ENCODE data around the gene CD99L2. TPM values are rescaled to one million over a fixed set of nuclear protein-coding genes. Genes with fewer than 3 reads are reported as not detected.

The CD99L2 gene
- total RNA-seq, 1 experiment from 2014 or later: 42.4 TPM

- Mint-ChIP-seq H3K4me1 (ENCODE audit: insufficient read depth, unreplicated experiment) (no peaks in the 10 kb centered on the region), H3K27ac (ENCODE audit: low read depth, unreplicated experiment) (no peak overlapping the region), H3K36me3 (ENCODE audit: insufficient read depth, unreplicated experiment) (peaks cover 48% of the 10 kb centered on the region), H3K9me3 (ENCODE audit: unreplicated experiment) (no peaks in the 10 kb centered on the region), H3K4me3 (ENCODE audit: unreplicated experiment) (no peak overlapping the region), H3K27me3 (ENCODE audit: insufficient read depth, unreplicated experiment) (peaks cover 12% of the 10 kb centered on the region)
- ChIA-PET POLR2A (no interaction called here), CTCF (interaction anchor here (0.6 to 2.1 kb wide), 5 partner anchors 10 to 321 kb away, joined by 3 to 9 read pairs (median 4); no protein-coding TSS in a partner anchor)
- intact Hi-C loops (cut with micrococcal nuclease): no loop called here
- no peak for TF ChIP-seq CTCF (IDR thresholded peaks at IDR 0.05; ENCODE audit: unreplicated experiment)
- no TSS peak for BruUV-seq (replicated peaks)
- no peak for DNase-seq (ENCODE audit: unreplicated experiment)
Measured at GRCh38 chrX:150761819-150762216, 136.7 kb downstream of the CD99L2 start.

GRCh38 chrX:150761176-150761818 is 137.2 kb downstream of the CD99L2 start:
- H3K4me1 Mint-ChIP-seq (ENCODE audit: insufficient read depth, unreplicated experiment): no peaks in the 10 kb centered on the region
- intact Hi-C loops (cut with micrococcal nuclease): no loop called here
- ChIA-PET CTCF (interaction anchor here (0.6 to 2.1 kb wide), 5 partner anchors 11 to 321 kb away, joined by 3 to 9 read pairs (median 4); no protein-coding TSS in a partner anchor), POLR2A (no interaction called here)
- no peak for DNase-seq (ENCODE audit: unreplicated experiment)
- H3K9me3 Mint-ChIP-seq (ENCODE audit: unreplicated experiment): no peaks in the 10 kb centered on the region
- no peak overlapping the region for H3K4me3 Mint-ChIP-seq (ENCODE audit: unreplicated experiment)
- no peak for TF ChIP-seq CTCF (IDR thresholded peaks at IDR 0.05; ENCODE audit: unreplicated experiment)
- no peak overlapping the region for H3K27ac Mint-ChIP-seq (ENCODE audit: low read depth, unreplicated experiment)
- peaks cover 44% of the 10 kb centered on the region for H3K36me3 Mint-ChIP-seq (ENCODE audit: insufficient read depth, unreplicated experiment)
- BruUV-seq (replicated peaks): no TSS peak
- peaks cover 12% of the 10 kb centered on the region for H3K27me3 Mint-ChIP-seq (ENCODE audit: insufficient read depth, unreplicated experiment)

- BruUV-seq (replicated peaks): no TSS peak
- no peak for TF ChIP-seq CTCF (IDR thresholded peaks at IDR 0.05; ENCODE audit: unreplicated experiment)
- Mint-ChIP-seq H3K36me3 (ENCODE audit: insufficient read depth, unreplicated experiment) (peaks cover 47% of the 10 kb centered on the region), H3K4me1 (ENCODE audit: insufficient read depth, unreplicated experiment) (no peaks in the 10 kb centered on the region), H3K4me3 (ENCODE audit: unreplicated experiment) (no peak overlapping the region), H3K27ac (ENCODE audit: low read depth, unreplicated experiment) (no peak overlapping the region), H3K9me3 (ENCODE audit: unreplicated experiment) (no peaks in the 10 kb centered on the region), H3K27me3 (ENCODE audit: insufficient read depth, unreplicated experiment) (peaks cover 12% of the 10 kb centered on the region)
- POLR2A ChIA-PET: no interaction called here
- no peak for DNase-seq (ENCODE audit: unreplicated experiment)
- CTCF ChIA-PET: no interaction called here
- intact Hi-C loops (cut with micrococcal nuclease): no loop called here
Measured at GRCh38 chrX:150759568-150760416, 138.7 kb downstream of the CD99L2 start.

GRCh38 chrX:150757371-150757770 is 141.1 kb downstream of the CD99L2 start:
- Mint-ChIP-seq H3K9me3 (ENCODE audit: unreplicated experiment) (no peaks in the 10 kb centered on the region), H3K27me3 (ENCODE audit: insufficient read depth, unreplicated experiment) (peaks cover 12% of the 10 kb centered on the region), H3K36me3 (ENCODE audit: insufficient read depth, unreplicated experiment) (peaks cover 40% of the 10 kb centered on the region), H3K4me1 (ENCODE audit: insufficient read depth, unreplicated experiment) (no peaks in the 10 kb centered on the region), H3K27ac (ENCODE audit: low read depth, unreplicated experiment) (no peak overlapping the region), H3K4me3 (ENCODE audit: unreplicated experiment) (no peak overlapping the region)
- ChIA-PET POLR2A (no interaction called here), CTCF (interaction anchor here (0.5 to 1.0 kb wide), 3 partner anchors 15 to 31 kb away, joined by 3 read pairs; no protein-coding TSS in a partner anchor)
- intact Hi-C loops (cut with micrococcal nuclease): no loop called here
- no peak for DNase-seq (ENCODE audit: unreplicated experiment)
- BruUV-seq (replicated peaks): no TSS peak
- no peak for TF ChIP-seq CTCF (IDR thresholded peaks at IDR 0.05; ENCODE audit: unreplicated experiment)
